ENCODE data around the gene CYBA.
A peak's percentile ranks its signal among the peaks of the same experiment; 100 is the strongest.
"Not testable (repeated sequence)": the region's sequence is repeated elsewhere in the genome, so short reads cannot be mapped to it uniquely, and the experiment has no call there.

Gene CYBA

DNA sequence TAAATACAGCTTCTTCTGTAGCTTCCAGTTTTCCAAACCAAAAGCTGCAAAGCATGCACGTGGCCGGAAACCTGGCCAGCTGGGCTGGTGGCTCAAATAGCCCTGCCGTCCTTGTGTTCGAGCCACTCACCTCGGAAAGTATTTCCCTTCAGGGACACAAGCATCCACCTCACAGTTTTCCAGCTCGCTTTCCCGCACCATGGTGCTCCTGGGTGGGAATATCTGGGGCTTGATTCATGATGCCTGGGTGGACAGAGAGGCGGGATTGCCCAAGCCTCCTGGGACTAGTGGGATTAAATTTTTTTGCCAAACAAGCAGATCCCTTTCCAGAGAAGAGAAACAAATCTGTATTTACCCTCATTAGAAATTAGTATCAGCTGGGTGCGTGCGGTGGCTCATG is 19.1 kb upstream of the CYBA start:
- Histone ChIP-seq H3K27me3 (ENCODE audit: low read depth, low read length) (no peaks in the 10 kb centered on the region), H3K27ac (ENCODE audit: low read length) (no peak overlapping the region), H3K9me3 (ENCODE audit: insufficient read depth, low read length) (no peaks in the 10 kb centered on the region), H3K4me2 (ENCODE audit: low read length) (no peak overlapping the region), H3K4me3 (ENCODE audit: low read length) (no peak overlapping the region), H3K79me2 (ENCODE audit: low read length) (no peaks in the 10 kb centered on the region), H3K9ac (ENCODE audit: low read length) (no peak overlapping the region), H2AFZ (ENCODE audit: low read depth, low read length) (no peak overlapping the region), H3K4me1 (ENCODE audit: low read length) (peaks cover 7% of the 10 kb centered on the region), H3K36me3 (replicated peaks; ENCODE audit: low read depth, low read length) (peaks cover 9% of the 10 kb centered on the region), H4K20me1 (ENCODE audit: insufficient read depth, low read length) (no peaks in the 10 kb centered on the region)
- TF ChIP-seq EZH2phosphoT487 (IDR thresholded peaks at IDR 0.05; ENCODE audit: low read depth): no peak
- TF ChIP-seq, protein P1, sequence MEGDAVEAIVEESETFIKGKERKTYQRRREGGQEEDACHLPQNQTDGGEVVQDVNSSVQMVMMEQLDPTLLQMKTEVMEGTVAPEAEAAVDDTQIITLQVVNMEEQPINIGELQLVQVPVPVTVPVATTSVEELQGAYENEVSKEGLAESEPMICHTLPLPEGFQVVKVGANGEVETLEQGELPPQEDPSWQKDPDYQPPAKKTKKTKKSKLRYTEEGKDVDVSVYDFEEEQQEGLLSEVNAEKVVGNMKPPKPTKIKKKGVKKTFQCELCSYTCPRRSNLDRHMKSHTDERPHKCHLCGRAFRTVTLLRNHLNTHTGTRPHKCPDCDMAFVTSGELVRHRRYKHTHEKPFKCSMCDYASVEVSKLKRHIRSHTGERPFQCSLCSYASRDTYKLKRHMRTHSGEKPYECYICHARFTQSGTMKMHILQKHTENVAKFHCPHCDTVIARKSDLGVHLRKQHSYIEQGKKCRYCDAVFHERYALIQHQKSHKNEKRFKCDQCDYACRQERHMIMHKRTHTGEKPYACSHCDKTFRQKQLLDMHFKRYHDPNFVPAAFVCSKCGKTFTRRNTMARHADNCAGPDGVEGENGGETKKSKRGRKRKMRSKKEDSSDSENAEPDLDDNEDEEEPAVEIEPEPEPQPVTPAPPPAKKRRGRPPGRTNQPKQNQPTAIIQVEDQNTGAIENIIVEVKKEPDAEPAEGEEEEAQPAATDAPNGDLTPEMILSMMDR (IDR thresholded peaks at IDR 0.05; ENCODE audit: low read depth, low read length): no peak

DNA sequence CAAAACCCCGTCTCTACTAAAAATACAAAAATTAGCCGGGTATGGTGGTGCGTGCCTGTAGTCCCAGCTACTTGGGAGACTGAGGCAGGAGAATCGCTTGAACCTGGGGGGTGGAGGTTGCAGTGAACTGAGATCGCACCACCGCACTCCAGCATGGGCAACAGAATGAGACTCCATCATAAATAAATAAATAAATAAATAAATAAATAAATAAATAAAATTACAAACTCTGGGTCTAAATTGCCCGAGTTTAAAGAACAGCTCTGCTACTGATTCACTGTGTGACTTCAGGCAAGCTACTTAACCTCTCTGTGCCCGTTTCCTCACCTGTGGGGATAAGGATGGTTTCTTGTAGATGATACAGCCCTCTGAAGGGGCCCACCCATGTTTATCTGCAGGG is 18.6 kb upstream of the CYBA start:
- Histone ChIP-seq H3K36me3 (replicated peaks; ENCODE audit: low read depth, low read length) (peaks cover 10% of the 10 kb centered on the region), H3K4me1 (ENCODE audit: low read length) (peaks cover 11% of the 10 kb centered on the region)
- H3K79me2 ChIP-seq (ENCODE audit: low read length); H4K20me1 ChIP-seq (ENCODE audit: insufficient read depth, low read length); H3K27me3 ChIP-seq (ENCODE audit: low read depth, low read length); H3K27ac ChIP-seq (ENCODE audit: low read length); H3K9me3 ChIP-seq (ENCODE audit: insufficient read depth, low read length); H3K9ac ChIP-seq (ENCODE audit: low read length); H3K4me2 ChIP-seq (ENCODE audit: low read length); H2AFZ ChIP-seq (ENCODE audit: low read depth, low read length); H3K4me3 ChIP-seq (ENCODE audit: low read length): not testable (repeated sequence)

DNA sequence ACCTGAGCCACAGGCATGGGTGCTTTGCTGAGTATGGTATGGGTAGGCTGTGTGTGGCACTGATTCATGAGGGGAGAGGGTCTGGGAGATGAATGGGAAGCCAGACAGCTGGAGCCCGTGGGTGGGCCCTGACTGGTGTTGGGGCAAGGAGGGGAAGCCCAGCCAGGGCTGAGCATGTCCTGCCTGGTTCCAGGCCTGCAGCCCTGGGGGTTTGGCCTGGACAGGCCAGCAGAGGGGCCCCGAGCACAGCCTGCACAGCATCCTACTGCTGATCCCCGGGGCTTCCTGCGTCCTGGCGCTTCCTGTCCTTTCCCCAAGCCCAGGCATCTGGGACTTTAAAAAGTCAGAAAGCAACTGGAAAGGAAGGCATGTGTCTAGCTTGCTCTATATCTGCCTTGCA is 16.6 kb upstream of the CYBA start:
- Histone ChIP-seq H3K4me3 (ENCODE audit: low read length) (no peak overlapping the region), H3K4me1 (ENCODE audit: low read length) (peaks cover 17% of the 10 kb centered on the region), H3K9ac (ENCODE audit: low read length) (no peak overlapping the region), H3K79me2 (ENCODE audit: low read length) (peaks cover 4% of the 10 kb centered on the region), H4K20me1 (ENCODE audit: insufficient read depth, low read length) (no peaks in the 10 kb centered on the region), H3K27ac (ENCODE audit: low read length) (no peak overlapping the region), H3K9me3 (ENCODE audit: insufficient read depth, low read length) (no peaks in the 10 kb centered on the region), H3K4me2 (ENCODE audit: low read length) (no peak overlapping the region), H2AFZ (ENCODE audit: low read depth, low read length) (no peak overlapping the region), H3K36me3 (replicated peaks; ENCODE audit: low read depth, low read length) (peaks cover 10% of the 10 kb centered on the region), H3K27me3 (ENCODE audit: low read depth, low read length) (no peaks in the 10 kb centered on the region)
- TF ChIP-seq EZH2phosphoT487 (IDR thresholded peaks at IDR 0.05; ENCODE audit: low read depth): no peak
- TF ChIP-seq, protein P1 (IDR thresholded peaks at IDR 0.05; ENCODE audit: low read depth, low read length): no peak

DNA sequence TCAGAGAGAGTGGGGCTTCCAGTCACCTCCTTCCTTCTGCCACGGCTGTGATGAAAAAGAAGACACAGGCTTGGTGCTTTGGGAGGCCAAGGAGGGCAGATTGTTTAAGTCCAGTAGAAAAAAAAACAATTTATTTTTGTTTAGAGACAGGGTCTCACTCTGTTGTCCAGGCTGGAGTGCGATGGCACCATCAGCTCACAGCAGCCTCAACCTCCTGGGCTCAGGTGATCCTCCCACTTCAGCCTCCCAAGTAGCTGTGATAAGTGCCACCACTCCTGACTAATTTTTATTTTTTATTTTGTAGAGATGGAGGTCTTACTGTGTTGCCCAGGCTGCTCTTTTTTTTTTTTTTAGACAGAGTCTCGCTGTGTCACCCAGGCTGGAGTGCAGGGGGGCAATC is 14.7 kb upstream of the CYBA start:
- no peak overlapping the region for H3K4me3 ChIP-seq (ENCODE audit: low read length)
- no peak overlapping the region for H3K4me2 ChIP-seq (ENCODE audit: low read length)
- H2AFZ ChIP-seq (ENCODE audit: low read depth, low read length): no peak overlapping the region
- no peak overlapping the region for H3K27ac ChIP-seq (ENCODE audit: low read length)
- TF ChIP-seq EZH2phosphoT487 (IDR thresholded peaks at IDR 0.05; ENCODE audit: low read depth): no peak
- TF ChIP-seq, protein P1 (IDR thresholded peaks at IDR 0.05; ENCODE audit: low read depth, low read length): no peak
- H4K20me1 ChIP-seq (ENCODE audit: insufficient read depth, low read length): peaks cover 6% of the 10 kb centered on the region; the same call in 1 of the 2 replicates
- H3K27me3 ChIP-seq (ENCODE audit: low read depth, low read length): no peaks in the 10 kb centered on the region
- peaks cover 14% of the 10 kb centered on the region for H3K36me3 ChIP-seq (replicated peaks; ENCODE audit: low read depth, low read length)
- H3K9ac ChIP-seq (ENCODE audit: low read length): no peak overlapping the region
- H3K4me1 ChIP-seq (ENCODE audit: low read length): peaks cover 24% of the 10 kb centered on the region
- H3K9me3 ChIP-seq (ENCODE audit: insufficient read depth, low read length): no peaks in the 10 kb centered on the region
- H3K79me2 ChIP-seq (ENCODE audit: low read length): peaks cover 21% of the 10 kb centered on the region

DNA sequence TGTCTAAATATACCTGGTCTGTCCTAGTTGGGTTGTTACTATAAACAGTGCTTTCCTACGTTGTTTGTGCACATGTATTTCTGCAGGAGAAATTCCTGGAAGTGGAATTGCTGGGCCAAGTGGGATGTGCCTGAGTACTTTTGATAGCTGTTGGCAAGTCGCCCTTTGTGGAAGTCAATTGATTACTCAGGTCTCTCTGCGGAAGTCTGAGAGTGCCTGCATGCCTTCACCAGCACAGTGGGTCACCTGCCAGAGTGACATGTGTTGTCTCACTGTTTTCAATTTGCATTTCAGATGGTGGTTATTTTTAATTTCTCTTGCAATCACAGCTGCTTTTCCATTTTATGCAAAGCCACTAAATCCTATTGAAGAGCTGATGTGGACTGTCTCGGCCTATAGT is 14.3 kb upstream of the CYBA start:
- no peaks in the 10 kb centered on the region for H3K9me3 ChIP-seq (ENCODE audit: insufficient read depth, low read length)
- no peak overlapping the region for H3K4me3 ChIP-seq (ENCODE audit: low read length)
- peaks cover 8% of the 10 kb centered on the region for H4K20me1 ChIP-seq (ENCODE audit: insufficient read depth, low read length)
- H3K4me2 ChIP-seq (ENCODE audit: low read length): peak overlapping the region; percentile 13; the same call in 1 of the 2 replicates
- H2AFZ ChIP-seq (ENCODE audit: low read depth, low read length): no peak overlapping the region
- H3K27ac ChIP-seq (ENCODE audit: low read length): no peak overlapping the region
- H3K79me2 ChIP-seq (ENCODE audit: low read length): peaks cover 24% of the 10 kb centered on the region
- H3K4me1 ChIP-seq (ENCODE audit: low read length): peaks cover 24% of the 10 kb centered on the region
- H3K9ac ChIP-seq (ENCODE audit: low read length): no peak overlapping the region
- peaks cover 15% of the 10 kb centered on the region for H3K36me3 ChIP-seq (replicated peaks; ENCODE audit: low read depth, low read length)
- TF ChIP-seq, protein P1 (IDR thresholded peaks at IDR 0.05; ENCODE audit: low read depth, low read length): no peak
- TF ChIP-seq EZH2phosphoT487 (IDR thresholded peaks at IDR 0.05; ENCODE audit: low read depth): no peak
- H3K27me3 ChIP-seq (ENCODE audit: low read depth, low read length): no peaks in the 10 kb centered on the region

Data from OCI-LY3 (cell line).